ENCODE measurements around the gene GCGR. TPM values are rescaled to one million over a fixed set of nuclear protein-coding genes. Genes with fewer than 3 reads are reported as not detected.

The GCGR gene
- total and polyA plus RNA-seq, 2 of the 13 experiments (the other 11 are each of a cell fraction or from before 2014, with no cell fraction given): 0.04 to 0.13 TPM

GRCh38 chr17:81832608-81833159 lies 28.7 kb downstream of the GCGR start (continued):
- TF ChIP-seq DNMT1 (CRISPR knock-in tag; IDR thresholded peaks at IDR 0.05) (no peak), ZNF720 (CRISPR knock-in tag; IDR thresholded peaks at IDR 0.05) (no peak), YEATS4 (CRISPR knock-in tag; IDR thresholded peaks at IDR 0.05; ENCODE audit: borderline replicate concordance) (no peak), KDM3A (CRISPR knock-in tag; IDR thresholded peaks at IDR 0.05; ENCODE audit: low read depth) (0 out of 2 replicates have a peak, but pooled peaks have one; percentile 29), CREB3 (CRISPR knock-in tag; IDR thresholded peaks at IDR 0.05) (no peak), ZNF780A (CRISPR knock-in tag; IDR thresholded peaks at IDR 0.05) (no peak), ZNF558 (CRISPR knock-in tag; IDR thresholded peaks at IDR 0.05; ENCODE audit: borderline replicate concordance) (0 out of 2 replicates have a peak, but pooled peaks have one; percentile 25), CEBPG (CRISPR knock-in tag; IDR thresholded peaks at IDR 0.05) (no peak), HMG20A (CRISPR knock-in tag; IDR thresholded peaks at IDR 0.05; ENCODE audit: borderline replicate concordance) (no peak), FOXA1 (IDR thresholded peaks at IDR 0.05) (no peak), FOXA1 (CRISPR knock-in tag; IDR thresholded peaks at IDR 0.05) (no peak), PHB2 (IDR thresholded peaks at IDR 0.05; ENCODE audit: partially characterized antibody) (no peak), ZNF354B (CRISPR knock-in tag; IDR thresholded peaks at IDR 0.05) (no peak), RAD51 (IDR thresholded peaks at IDR 0.05; ENCODE audit: borderline replicate concordance) (no peak), ZFP62 (CRISPR knock-in tag; IDR thresholded peaks at IDR 0.05) (peak; percentile 35; the same call in 1 of the 2 replicates), ZNF550 (CRISPR knock-in tag; IDR thresholded peaks at IDR 0.05; ENCODE audit: borderline replicate concordance) (0 out of 2 replicates have a peak, but pooled peaks have one; percentile 16), HES4 (CRISPR knock-in tag; IDR thresholded peaks at IDR 0.05; ENCODE audit: borderline replicate concordance) (no peak; the same call in 1 of the 2 replicates), ZFP37 (CRISPR knock-in tag; IDR thresholded peaks at IDR 0.05; ENCODE audit: borderline replicate concordance) (0 out of 2 replicates have a peak, but pooled peaks have one; percentile 47), THAP8 (CRISPR knock-in tag; IDR thresholded peaks at IDR 0.05; ENCODE audit: borderline replicate concordance) (no peak), NFKBIZ (CRISPR knock-in tag; IDR thresholded peaks at IDR 0.05) (no peak), SRSF4 (IDR thresholded peaks at IDR 0.05; ENCODE audit: low read depth, low read length, poor library complexity, severe bottlenecking) (no peak), ZKSCAN8 (CRISPR knock-in tag; IDR thresholded peaks at IDR 0.05; ENCODE audit: borderline replicate concordance) (no peak), ZNF891 (CRISPR knock-in tag; IDR thresholded peaks at IDR 0.05) (no peak), TAF15 (IDR thresholded peaks at IDR 0.05; ENCODE audit: low read depth, low read length, poor library complexity, severe bottlenecking) (no peak), NAIF1 (CRISPR knock-in tag; IDR thresholded peaks at IDR 0.05; ENCODE audit: borderline replicate concordance) (no peak), ZFP90 (CRISPR knock-in tag; IDR thresholded peaks at IDR 0.05; ENCODE audit: borderline replicate concordance) (peak; percentile 61), ZNF138 (CRISPR knock-in tag; IDR thresholded peaks at IDR 0.05; ENCODE audit: low read depth) (no peak; the same call in 1 of the 2 replicates), RORA (CRISPR knock-in tag; IDR thresholded peaks at IDR 0.05) (no peak)
- TF ChIP-seq, protein P1, sequence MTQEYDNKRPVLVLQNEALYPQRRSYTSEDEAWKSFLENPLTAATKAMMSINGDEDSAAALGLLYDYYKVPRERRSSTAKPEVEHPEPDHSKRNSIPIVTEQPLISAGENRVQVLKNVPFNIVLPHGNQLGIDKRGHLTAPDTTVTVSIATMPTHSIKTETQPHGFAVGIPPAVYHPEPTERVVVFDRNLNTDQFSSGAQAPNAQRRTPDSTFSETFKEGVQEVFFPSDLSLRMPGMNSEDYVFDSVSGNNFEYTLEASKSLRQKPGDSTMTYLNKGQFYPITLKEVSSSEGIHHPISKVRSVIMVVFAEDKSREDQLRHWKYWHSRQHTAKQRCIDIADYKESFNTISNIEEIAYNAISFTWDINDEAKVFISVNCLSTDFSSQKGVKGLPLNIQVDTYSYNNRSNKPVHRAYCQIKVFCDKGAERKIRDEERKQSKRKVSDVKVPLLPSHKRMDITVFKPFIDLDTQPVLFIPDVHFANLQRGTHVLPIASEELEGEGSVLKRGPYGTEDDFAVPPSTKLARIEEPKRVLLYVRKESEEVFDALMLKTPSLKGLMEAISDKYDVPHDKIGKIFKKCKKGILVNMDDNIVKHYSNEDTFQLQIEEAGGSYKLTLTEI (CRISPR knock-in tag; conservative IDR thresholded peaks at IDR 0.05): no peak
- TF ChIP-seq, protein P2, sequence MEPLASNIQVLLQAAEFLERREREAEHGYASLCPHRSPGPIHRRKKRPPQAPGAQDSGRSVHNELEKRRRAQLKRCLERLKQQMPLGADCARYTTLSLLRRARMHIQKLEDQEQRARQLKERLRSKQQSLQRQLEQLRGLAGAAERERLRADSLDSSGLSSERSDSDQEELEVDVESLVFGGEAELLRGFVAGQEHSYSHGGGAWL (CRISPR knock-in tag; IDR thresholded peaks at IDR 0.05): no peak

Data from HepG2 (cell line).